ENCODE measurements around the gene GNAQ.

Gene GNAQ

DNA sequence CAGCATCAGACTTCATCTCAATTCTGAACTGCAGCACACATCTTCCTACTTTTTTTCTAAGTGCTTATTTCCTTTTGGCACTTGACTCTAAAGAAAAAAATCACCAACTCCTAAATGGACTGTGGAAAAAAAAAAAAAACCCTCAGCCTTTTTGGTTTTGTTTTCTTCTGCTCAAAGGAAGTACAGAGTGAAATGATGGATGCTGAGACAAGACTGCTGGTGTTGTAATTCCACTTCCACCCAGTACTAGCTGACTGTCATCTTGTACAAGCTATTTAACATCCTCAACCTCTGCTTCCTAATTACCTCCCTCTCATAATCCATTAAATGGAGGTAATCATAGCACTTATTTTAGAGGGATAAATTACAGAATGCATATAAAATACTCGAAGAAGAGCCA, 212.0 kb downstream of the GNAQ start:
- no peaks in the 10 kb centered on the region for H3K9me3 Mint-ChIP-seq
- DNase-seq, result no peak
- no peak overlapping the region for H3K27ac Mint-ChIP-seq
- CTCF ChIA-PET, result interaction anchor here (0.6 kb wide), 1 partner anchor 678 kb away, joined by 3 read pairs; no protein-coding TSS in a partner anchor
- peaks cover 11% of the 10 kb centered on the region for H3K36me3 Mint-ChIP-seq
- peaks cover 17% of the 10 kb centered on the region for H3K4me1 Mint-ChIP-seq
- H3K4me3 Mint-ChIP-seq, result no peak overlapping the region
- no peaks in the 10 kb centered on the region for H3K27me3 Mint-ChIP-seq

DNA sequence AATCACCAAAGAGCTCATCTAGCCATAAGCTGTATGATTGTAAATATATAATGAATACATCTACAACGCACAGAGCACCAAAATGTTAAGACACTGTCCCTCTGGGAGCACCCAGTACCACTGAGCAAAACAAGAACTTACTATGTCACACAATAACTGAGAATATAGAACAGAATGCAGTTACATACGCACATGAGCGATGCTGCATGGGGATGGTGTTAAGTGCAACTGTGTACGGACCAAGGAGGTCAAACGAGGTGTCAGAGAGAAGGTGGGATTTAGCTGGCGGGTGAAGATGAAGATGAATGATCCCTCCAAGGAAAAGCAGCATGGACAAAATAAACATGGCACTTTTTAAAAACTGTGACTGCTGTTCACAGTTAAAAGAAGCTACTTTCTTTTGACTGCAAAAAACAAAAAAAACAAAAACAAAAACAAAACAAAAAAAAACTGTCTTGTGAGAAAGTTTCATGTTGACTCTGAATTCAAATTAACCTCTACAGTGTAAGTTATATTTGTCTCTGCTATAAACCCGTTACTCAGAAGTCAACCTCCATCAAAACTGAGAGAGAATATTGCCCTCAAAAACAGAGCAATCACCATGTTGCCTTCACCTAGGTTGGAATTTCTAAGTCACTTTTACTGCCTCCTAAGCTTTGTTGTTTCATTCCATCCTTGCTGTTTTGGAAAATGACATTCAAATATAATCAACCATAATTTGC, 213.9 kb downstream of the GNAQ start:
- H3K4me3 Mint-ChIP-seq, result no peak overlapping the region
- H3K27ac Mint-ChIP-seq, result no peak overlapping the region
- H3K36me3 Mint-ChIP-seq, result peaks cover 17% of the 10 kb centered on the region
- no peaks in the 10 kb centered on the region for H3K27me3 Mint-ChIP-seq
- CTCF ChIA-PET, result interaction anchor here (0.7 kb wide), 1 partner anchor 375 kb away, joined by 3 read pairs; no protein-coding TSS in a partner anchor
- peaks cover 17% of the 10 kb centered on the region for H3K4me1 Mint-ChIP-seq
- H3K9me3 Mint-ChIP-seq, result no peaks in the 10 kb centered on the region
- no peak for DNase-seq

GRCh38 chr9:77816641-77817341, 214.8 kb downstream of the GNAQ start:
- DNase-seq, result no peak
- CTCF ChIA-PET, result no interaction called here
- no peak overlapping the region for H3K4me3 Mint-ChIP-seq
- peaks cover 20% of the 10 kb centered on the region for H3K36me3 Mint-ChIP-seq
- H3K27me3 Mint-ChIP-seq, result no peaks in the 10 kb centered on the region
- no peaks in the 10 kb centered on the region for H3K9me3 Mint-ChIP-seq
- no peak overlapping the region for H3K27ac Mint-ChIP-seq
- peaks cover 17% of the 10 kb centered on the region for H3K4me1 Mint-ChIP-seq

GRCh38 chr9:77815260-77815659, 216.4 kb downstream of the GNAQ start:
- H3K4me3 Mint-ChIP-seq, result no peak overlapping the region
- no peak for DNase-seq
- H3K36me3 Mint-ChIP-seq, result peaks cover 25% of the 10 kb centered on the region
- CTCF ChIA-PET, result no interaction called here
- no peak overlapping the region for H3K27ac Mint-ChIP-seq
- no peaks in the 10 kb centered on the region for H3K9me3 Mint-ChIP-seq
- H3K4me1 Mint-ChIP-seq, result peaks cover 12% of the 10 kb centered on the region
- H3K27me3 Mint-ChIP-seq, result no peaks in the 10 kb centered on the region

DNA sequence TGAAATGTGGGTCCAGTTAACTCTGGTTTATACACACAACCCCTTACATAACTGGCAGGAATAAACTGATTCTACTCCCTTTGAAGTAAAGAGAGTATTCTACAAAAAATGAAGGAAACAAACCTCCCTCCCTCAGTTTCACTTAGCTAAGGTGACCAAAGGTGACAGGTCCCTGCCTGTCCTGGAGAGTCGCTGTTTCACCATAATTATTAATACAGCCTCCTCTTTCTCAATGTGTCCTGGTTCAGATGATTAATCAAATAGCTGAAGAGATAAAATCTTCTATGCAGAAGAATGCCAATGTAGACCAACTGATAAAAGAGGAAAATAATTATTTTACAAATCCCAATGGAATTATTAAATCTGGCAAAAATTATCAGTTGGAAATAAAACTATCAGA, 219.8 kb downstream of the GNAQ start:
- no peak overlapping the region for H3K27ac Mint-ChIP-seq
- no peak for DNase-seq
- no peak overlapping the region for H3K4me3 Mint-ChIP-seq
- H3K36me3 Mint-ChIP-seq, result peaks cover 46% of the 10 kb centered on the region
- CTCF ChIA-PET, result no interaction called here
- no peaks in the 10 kb centered on the region for H3K27me3 Mint-ChIP-seq
- H3K9me3 Mint-ChIP-seq, result no peaks in the 10 kb centered on the region
- H3K4me1 Mint-ChIP-seq, result peaks cover 21% of the 10 kb centered on the region

- no peak overlapping the region for H3K27ac Mint-ChIP-seq
- DNase-seq, result no peak
- no peaks in the 10 kb centered on the region for H3K27me3 Mint-ChIP-seq
- H3K36me3 Mint-ChIP-seq, result peaks cover 51% of the 10 kb centered on the region
- peaks cover 21% of the 10 kb centered on the region for H3K4me1 Mint-ChIP-seq
- H3K9me3 Mint-ChIP-seq, result no peaks in the 10 kb centered on the region
- CTCF ChIA-PET, result no interaction called here
- H3K4me3 Mint-ChIP-seq, result no peak overlapping the region
These were observed 220.9 kb downstream of the GNAQ start for GRCh38 chr9:77810637-77811119.

- Mint-ChIP-seq H3K27me3 (no peaks in the 10 kb centered on the region), H3K4me1 (peaks cover 21% of the 10 kb centered on the region), H3K36me3 (peaks cover 47% of the 10 kb centered on the region), H3K9me3 (no peaks in the 10 kb centered on the region), H3K27ac (no peak overlapping the region), H3K4me3 (no peak overlapping the region)
- CTCF ChIA-PET, result no interaction called here
- DNase-seq, result no peak
These were observed 221.6 kb downstream of the GNAQ start for GRCh38 chr9:77810047-77810446.

GRCh38 chr9:77809552-77809951, 222.1 kb downstream of the GNAQ start:
- no peaks in the 10 kb centered on the region for H3K27me3 Mint-ChIP-seq
- DNase-seq, result no peak
- CTCF ChIA-PET, result no interaction called here
- H3K4me1 Mint-ChIP-seq, result peaks cover 21% of the 10 kb centered on the region
- H3K4me3 Mint-ChIP-seq, result no peak overlapping the region
- H3K36me3 Mint-ChIP-seq, result peaks cover 50% of the 10 kb centered on the region
- H3K9me3 Mint-ChIP-seq, result no peaks in the 10 kb centered on the region
- no peak overlapping the region for H3K27ac Mint-ChIP-seq

DNA sequence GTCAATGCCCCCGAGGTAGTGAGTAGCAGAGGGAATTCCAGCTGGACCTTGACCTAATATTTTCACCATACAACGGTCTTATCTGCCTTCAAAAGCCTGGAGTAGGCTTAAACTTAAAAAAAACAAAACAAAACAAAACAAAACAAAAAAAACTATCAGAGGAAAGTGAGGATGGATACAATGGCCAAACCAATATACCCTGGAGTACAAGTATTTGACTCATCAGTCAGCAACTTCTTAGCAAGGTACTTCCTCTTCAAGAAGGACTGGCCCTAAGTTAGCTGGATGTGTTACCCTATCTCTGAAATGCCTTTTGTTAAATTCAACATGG, 222.9 kb downstream of the GNAQ start:
- CTCF ChIA-PET, result no interaction called here
- Mint-ChIP-seq H3K27me3 (no peaks in the 10 kb centered on the region), H3K36me3 (peaks cover 46% of the 10 kb centered on the region), H3K4me3 (no peak overlapping the region), H3K4me1 (peaks cover 21% of the 10 kb centered on the region), H3K9me3 (no peaks in the 10 kb centered on the region), H3K27ac (peak overlapping the region; percentile 78)
- no peak for DNase-seq

- Mint-ChIP-seq H3K27ac (peak overlapping the region; percentile 78), H3K9me3 (no peaks in the 10 kb centered on the region), H3K36me3 (peaks cover 46% of the 10 kb centered on the region), H3K27me3 (no peaks in the 10 kb centered on the region), H3K4me1 (peaks cover 21% of the 10 kb centered on the region), H3K4me3 (no peak overlapping the region)
- CTCF ChIA-PET, result no interaction called here
- no peak for DNase-seq
These were observed 223.5 kb downstream of the GNAQ start for GRCh38 chr9:77807846-77808750.

GRCh38 chr9:77807281-77807683, 224.3 kb downstream of the GNAQ start:
- H3K9me3 Mint-ChIP-seq, result no peaks in the 10 kb centered on the region
- H3K4me1 Mint-ChIP-seq, result peaks cover 21% of the 10 kb centered on the region
- H3K36me3 Mint-ChIP-seq, result peaks cover 46% of the 10 kb centered on the region
- H3K27me3 Mint-ChIP-seq, result no peaks in the 10 kb centered on the region
- no peak for DNase-seq
- no peak overlapping the region for H3K4me3 Mint-ChIP-seq
- CTCF ChIA-PET, result interaction anchor here (0.9 kb wide), 1 partner anchor 53 kb away, joined by 3 read pairs; no protein-coding TSS in a partner anchor
- no peak overlapping the region for H3K27ac Mint-ChIP-seq

- H3K4me3 Mint-ChIP-seq, result no peak overlapping the region
- no peaks in the 10 kb centered on the region for H3K27me3 Mint-ChIP-seq
- H3K9me3 Mint-ChIP-seq, result no peaks in the 10 kb centered on the region
- DNase-seq, result no peak
- H3K36me3 Mint-ChIP-seq, result peaks cover 43% of the 10 kb centered on the region
- CTCF ChIA-PET, result interaction anchor here (0.9 kb wide), 1 partner anchor 52 kb away, joined by 3 read pairs; no protein-coding TSS in a partner anchor
- peaks cover 21% of the 10 kb centered on the region for H3K4me1 Mint-ChIP-seq
- H3K27ac Mint-ChIP-seq, result no peak overlapping the region
These were observed 224.9 kb downstream of the GNAQ start for GRCh38 chr9:77806741-77807140.

- H3K27ac Mint-ChIP-seq, result no peak overlapping the region
- no peak overlapping the region for H3K4me3 Mint-ChIP-seq
- peaks cover 26% of the 10 kb centered on the region for H3K4me1 Mint-ChIP-seq
- no peak for DNase-seq
- H3K36me3 Mint-ChIP-seq, result peaks cover 41% of the 10 kb centered on the region
- H3K9me3 Mint-ChIP-seq, result no peaks in the 10 kb centered on the region
- H3K27me3 Mint-ChIP-seq, result no peaks in the 10 kb centered on the region
- CTCF ChIA-PET, result no interaction called here
These were observed 225.8 kb downstream of the GNAQ start for GRCh38 chr9:77805810-77806209.

- H3K36me3 Mint-ChIP-seq, result peaks cover 26% of the 10 kb centered on the region
- CTCF ChIA-PET, result no interaction called here
These were observed 228.2 kb downstream of the GNAQ start for GRCh38 chr9:77803423-77803822.

More at GRCh38 chr9:77803423-77803822, 228.2 kb downstream of the GNAQ start:
- Mint-ChIP-seq H3K27ac (no peak overlapping the region), H3K9me3 (no peaks in the 10 kb centered on the region), H3K27me3 (no peaks in the 10 kb centered on the region), H3K4me1 (peaks cover 21% of the 10 kb centered on the region), H3K4me3 (no peak overlapping the region)
- no peak for DNase-seq

Measured in activated naive CD4-positive, alpha-beta T cell treated with anti-CD3 and anti-CD28 coated beads, Interleukin-2, amount 10 ng/mL, durations not matched to agents 7 days and 5 days (primary cell).